Mesenchymal stem cell (in vitro differentiated cells and primary cell): ENCODE data around the gene JAG2.

Source experiments
- DNase-seq: peaks from one replicate; pipeline ENCODE4 v3.0.0-alpha.2; 2013
- H2AFZ ChIP-seq: one replicate; pipeline ENCODE4 v1.6.1; 2013; ENCODE audit warnings: low read depth, mild to moderate bottlenecking, control low read depth, inconsistent platforms, low read length, moderate library complexity
- H2AK5ac ChIP-seq: 2 replicates; pipeline ENCODE4 v1.6.1; 2013; ENCODE audit warnings: low read length, moderate library complexity, mild to moderate bottlenecking, inconsistent platforms; ENCODE audit not compliant: severe bottlenecking
- H2BK120ac ChIP-seq: one replicate; pipeline ENCODE4 v1.6.1; 2013; ENCODE audit warnings: low read depth, mild to moderate bottlenecking, inconsistent platforms, low read length, moderate library complexity
- H2BK12ac ChIP-seq, 2 experiments: one replicate each; pipeline ENCODE4 v1.6.1; 2013; ENCODE audit warnings: inconsistent platforms in 2 of 2, low read length in 2 of 2, mild to moderate bottlenecking in 2 of 2, moderate library complexity in 2 of 2, control low read depth in 1 of 2
- H2BK15ac ChIP-seq: one replicate; pipeline ENCODE4 v1.6.1; 2013; ENCODE audit warnings: mild to moderate bottlenecking, low read depth, inconsistent platforms; ENCODE audit not compliant: poor library complexity, severe bottlenecking
- H2BK5ac ChIP-seq: 2 replicates; pipeline ENCODE4 v1.6.1; 2013; ENCODE audit warnings: low read depth, mild to moderate bottlenecking, low read length, control low read depth, inconsistent platforms; ENCODE audit not compliant: poor library complexity, severe bottlenecking
- H3K14ac ChIP-seq, 2 experiments: one replicate each; pipeline ENCODE4 v1.6.1; 2013; ENCODE audit warnings: inconsistent platforms in 2 of 2, low read length in 2 of 2, control low read depth in 1 of 2, mild to moderate bottlenecking in 1 of 2, moderate library complexity in 1 of 2
- H3K18ac ChIP-seq, 2 experiments: one replicate each; pipeline ENCODE4 v1.6.1; 2013; ENCODE audit warnings: inconsistent platforms in 2 of 2, low read length in 2 of 2, control low read depth in 1 of 2, low read depth in 1 of 2, mild to moderate bottlenecking in 1 of 2
- H3K23ac ChIP-seq, 2 experiments: one replicate each; pipeline ENCODE4 v1.6.1; 2013; ENCODE audit warnings: inconsistent platforms in 2 of 2, low read length in 2 of 2, mild to moderate bottlenecking in 2 of 2, moderate library complexity in 2 of 2, control low read depth in 1 of 2
- H3K27ac ChIP-seq: 2 replicates; pipeline ENCODE4 v1.5.1; 2013; ENCODE audit warnings: mild to moderate bottlenecking, moderate library complexity, low read length, control low read depth, inconsistent platforms; ENCODE audit not compliant: poor library complexity, severe bottlenecking
- H3K27me3 ChIP-seq, 2 experiments: 2 replicates each; pipeline versions ENCODE4 v1.6.1 to v1.7.0; 2013; ENCODE audit warnings: low read length in 2 of 2, mild to moderate bottlenecking in 2 of 2, moderate library complexity in 2 of 2, control low read depth in 1 of 2, inconsistent platforms in 1 of 2; ENCODE audit not compliant: control insufficient read depth in 1 of 2, insufficient read depth in 1 of 2
- H3K36me3 ChIP-seq, 2 experiments: 2 replicates each; pipeline versions ENCODE4 v1.6.1 to v1.7.0; 2013; ENCODE audit warnings: low read length in 2 of 2, control low read depth in 1 of 2, inconsistent platforms in 1 of 2, low read depth in 1 of 2, mild to moderate bottlenecking in 1 of 2; ENCODE audit not compliant: insufficient read depth in 2 of 2, control insufficient read depth in 1 of 2
- H3K4ac ChIP-seq, 2 experiments: one replicate each; pipeline ENCODE4 v1.6.1; 2013; ENCODE audit warnings: inconsistent platforms in 2 of 2, low read length in 2 of 2, mild to moderate bottlenecking in 2 of 2, moderate library complexity in 2 of 2, control low read depth in 1 of 2, low read depth in 1 of 2
- H3K4me1 ChIP-seq: 2 replicates; pipeline ENCODE4 v1.6.1; 2013; ENCODE audit warnings: low read depth, low read length, control low read depth; ENCODE audit not compliant: control insufficient read depth, insufficient read depth
- H3K4me2 ChIP-seq: 2 replicates; pipeline ENCODE4 v1.6.1; 2013; ENCODE audit warnings: low read length, mild to moderate bottlenecking, inconsistent platforms; ENCODE audit not compliant: poor library complexity, severe bottlenecking
- H3K4me3 ChIP-seq, 2 experiments: 2 replicates each; pipeline versions ENCODE4 v1.5.1 to v1.7.0; 2013; ENCODE audit warnings: low read length in 2 of 2, mild to moderate bottlenecking in 2 of 2, control low read depth in 1 of 2, low read depth in 1 of 2; ENCODE audit not compliant: insufficient read depth in 1 of 2
- H3K79me1 ChIP-seq: replicated peaks from 2 replicates; pipeline ENCODE4 v1.6.1; 2013; ENCODE audit warnings: mild to moderate bottlenecking, control low read depth, low read length, inconsistent platforms; ENCODE audit not compliant: poor library complexity, severe bottlenecking
- H3K9ac ChIP-seq: 2 replicates; pipeline ENCODE4 v1.7.0; 2013; ENCODE audit warnings: mild to moderate bottlenecking, low read length, moderate library complexity
- H3K9me3 ChIP-seq: 2 replicates; pipeline ENCODE4 v1.7.0; 2013; ENCODE audit warnings: mild to moderate bottlenecking, low read length; ENCODE audit not compliant: control insufficient read depth
- H4K8ac ChIP-seq: one replicate; pipeline ENCODE4 v1.6.1; 2013; ENCODE audit warnings: inconsistent platforms, mild to moderate bottlenecking, low read length, moderate library complexity
- H4K91ac ChIP-seq: one replicate; pipeline ENCODE4 v1.6.1; 2013; ENCODE audit warnings: mild to moderate bottlenecking, low read length, inconsistent platforms
- WGBS: methylation state at CpG from one replicate; pipeline ENCODE4 v1.1.7; 2013; ENCODE audit warnings: mixed read lengths; 5-methylcytosine and 5-hydroxymethylcytosine counted together

Gene JAG2

GRCh38 chr14:105214324-105214915, 45.8 kb upstream of the JAG2 start:
- no peaks in the 10 kb centered on the region for H3K27me3 ChIP-seq
- H3K79me1 ChIP-seq, result peaks cover 5% of the 10 kb centered on the region
- H2BK12ac ChIP-seq, result no peak overlapping the region
- no peak overlapping the region for H2AFZ ChIP-seq
- H3K18ac ChIP-seq, result no peak overlapping the region
- H3K4me2 ChIP-seq, result no peak overlapping the region
- H3K4me1 ChIP-seq, result peaks cover 39% of the 10 kb centered on the region
- 97% methylated on average over 14 of the region's 14 CpGs for WGBS
- H3K4me3 ChIP-seq, result no peak overlapping the region
- H3K4ac ChIP-seq, result no peak overlapping the region
- H3K9ac ChIP-seq, result no peak overlapping the region
- peaks cover 43 to 82% of the 10 kb centered on the region in 2 experiments for H3K36me3 ChIP-seq
- H4K91ac ChIP-seq, result peak overlapping the region; percentile 19
- no peak for DNase-seq
- no peaks in the 10 kb centered on the region for H3K9me3 ChIP-seq
- H3K14ac ChIP-seq, result no peak overlapping the region
- no peak overlapping the region for H2BK5ac ChIP-seq
- no peak overlapping the region for H3K23ac ChIP-seq
- H3K27ac ChIP-seq, result no peak overlapping the region
- no peak overlapping the region for H4K8ac ChIP-seq
- H2AK5ac ChIP-seq, result no peak overlapping the region
- H2BK15ac ChIP-seq, result no peak overlapping the region
- H2BK120ac ChIP-seq, result no peak overlapping the region

- Histone ChIP-seq H3K18ac (no peak overlapping the region), H3K9me3 (no peaks in the 10 kb centered on the region), H3K27ac (no peak overlapping the region), H2BK12ac (no peak overlapping the region), H3K4me3 (no peak overlapping the region), H2BK5ac (no peak overlapping the region), H2BK120ac (no peak overlapping the region), H3K23ac (no peak overlapping the region), H3K14ac (no peak overlapping the region), H2BK15ac (no peak overlapping the region), H3K9ac (no peak overlapping the region), H4K91ac (no peak overlapping the region), H3K4me2 (no peak overlapping the region), H3K36me3 (peaks cover 32 to 81% of the 10 kb centered on the region in 2 experiments), H2AK5ac (no peak overlapping the region), H3K4me1 (peaks cover 39% of the 10 kb centered on the region), H3K79me1 (peaks cover 5% of the 10 kb centered on the region), H3K27me3 (no peaks in the 10 kb centered on the region), H3K4ac (no peak overlapping the region), H2AFZ (no peak overlapping the region), H4K8ac (no peak overlapping the region)
- 95% methylated on average over 8 of the region's 10 CpGs for WGBS
- DNase-seq, result no peak
These were observed 44.8 kb upstream of the JAG2 start for GRCh38 chr14:105213361-105213760.

DNA sequence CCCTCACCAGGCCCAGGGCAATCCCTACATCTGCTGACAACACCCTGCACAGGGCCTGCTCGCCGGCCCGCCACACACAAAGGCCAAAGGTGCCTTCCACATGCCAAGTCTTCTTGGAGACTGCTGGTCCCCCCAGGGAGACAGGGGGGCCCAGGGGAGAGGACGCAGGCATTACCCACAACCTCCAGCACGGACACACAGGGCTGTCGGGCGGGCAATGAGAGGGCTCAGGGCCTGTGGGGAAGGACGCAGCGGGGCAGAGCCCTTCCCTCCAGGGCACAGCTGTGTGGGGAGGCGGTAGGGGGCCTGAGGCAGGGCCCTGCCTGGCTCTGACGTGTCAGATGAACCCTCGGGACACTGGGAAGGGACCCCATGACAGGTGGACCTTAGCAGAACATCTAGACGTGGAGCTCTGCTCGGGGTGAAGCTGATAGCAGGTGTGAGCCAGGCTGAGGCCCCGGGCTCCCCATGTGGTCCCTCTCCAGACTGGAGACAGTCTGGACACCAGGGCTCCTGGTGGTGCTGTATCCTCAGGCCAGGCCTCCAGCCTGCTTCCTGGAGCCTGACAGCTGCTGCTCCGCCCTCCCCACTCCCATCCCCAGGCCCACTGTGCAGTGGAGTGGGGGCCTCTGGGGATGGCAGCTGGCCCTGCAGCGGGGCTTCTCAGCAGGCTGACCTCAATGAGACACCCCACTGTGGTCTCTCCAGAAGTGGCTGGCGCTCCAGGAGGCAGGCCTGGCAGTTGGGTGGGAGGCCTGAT, 44.1 kb upstream of the JAG2 start:
- H3K27me3 ChIP-seq, result no peaks in the 10 kb centered on the region
- no peak overlapping the region for H2AFZ ChIP-seq
- no peak overlapping the region for H3K4me3 ChIP-seq
- no peak overlapping the region for H3K4me2 ChIP-seq
- H4K8ac ChIP-seq, result no peak overlapping the region
- DNase-seq, result no peak
- H3K36me3 ChIP-seq, result peaks cover 27 to 77% of the 10 kb centered on the region in 2 experiments
- 96% methylated on average over 18 of the region's 18 CpGs for WGBS
- no peaks in the 10 kb centered on the region for H3K9me3 ChIP-seq
- H3K14ac ChIP-seq, result no peak overlapping the region
- no peak overlapping the region for H3K18ac ChIP-seq
- no peak overlapping the region for H4K91ac ChIP-seq
- H3K23ac ChIP-seq, result no peak overlapping the region
- no peak overlapping the region for H2BK120ac ChIP-seq
- no peak overlapping the region for H3K4ac ChIP-seq
- peaks cover 39% of the 10 kb centered on the region for H3K4me1 ChIP-seq
- H3K79me1 ChIP-seq, result peaks cover 5% of the 10 kb centered on the region
- no peak overlapping the region for H2BK12ac ChIP-seq
- no peak overlapping the region for H3K27ac ChIP-seq
- no peak overlapping the region for H2AK5ac ChIP-seq
- H3K9ac ChIP-seq, result no peak overlapping the region
- no peak overlapping the region for H2BK15ac ChIP-seq
- H2BK5ac ChIP-seq, result no peak overlapping the region

- peaks cover 36% of the 10 kb centered on the region for H3K4me1 ChIP-seq
- H3K4ac ChIP-seq, result no peak overlapping the region
- H3K4me3 ChIP-seq, result no peak overlapping the region
- H3K36me3 ChIP-seq, result peaks cover 17 to 72% of the 10 kb centered on the region in 2 experiments
- H2AFZ ChIP-seq, result no peak overlapping the region
- no peak overlapping the region for H2BK12ac ChIP-seq
- no peak overlapping the region for H3K18ac ChIP-seq
- no peak overlapping the region for H2BK120ac ChIP-seq
- H2AK5ac ChIP-seq, result no peak overlapping the region
- H3K9ac ChIP-seq, result no peak overlapping the region
- no peaks in the 10 kb centered on the region for H3K27me3 ChIP-seq
- DNase-seq, result no peak
- H3K27ac ChIP-seq, result no peak overlapping the region
- H4K91ac ChIP-seq, result no peak overlapping the region
- H3K4me2 ChIP-seq, result no peak overlapping the region
- peaks cover 5% of the 10 kb centered on the region for H3K79me1 ChIP-seq
- no peak overlapping the region for H2BK15ac ChIP-seq
- WGBS, result 81% methylated on average over 9 of the region's 9 CpGs
- no peak overlapping the region for H4K8ac ChIP-seq
- H3K9me3 ChIP-seq, result no peaks in the 10 kb centered on the region
- H3K23ac ChIP-seq, result no peak overlapping the region
- H2BK5ac ChIP-seq, result no peak overlapping the region
- H3K14ac ChIP-seq, result no peak overlapping the region
These were observed 43.1 kb upstream of the JAG2 start for GRCh38 chr14:105211758-105212089.
